OCI-LY7 (cell line): ENCODE data around the gene GJB2. TPM values are rescaled to one million over a fixed set of nuclear protein-coding genes. Genes with fewer than 3 reads are reported as not detected.

ENCODE experiments used
- Bru-seq: library from RNA; stranded (reverse); fragments of 400-500 nt; gene quantifications from one replicate; lab custom pipeline; 2021; lab: Mats Ljungman, UMichigan
- BruChase-seq, 2 experiments: library from RNA; stranded (reverse); fragments of 400-500 nt; gene quantifications; one replicate each; lab custom pipeline; 2021; lab: Mats Ljungman, UMichigan
- BruUV-seq: library from RNA; stranded (reverse); fragments of 400-500 nt; replicated peaks from 2 replicates; lab custom pipeline; 2021; lab: Mats Ljungman, UMichigan
- CTCF ChIA-PET: fragments of 300-600 bp; sonication (Branson Sonifier 250); formaldehyde crosslinking; loops from one replicate; lab custom pipeline; 2022; ENCODE audit warnings: antibody characterized with exemption; ENCODE audit not compliant: unreplicated experiment; lab: Charles Lee
- POLR2A ChIA-PET: fragments of 300-600 bp; sonication (Branson Sonifier 250); formaldehyde crosslinking; loops from one replicate; lab custom pipeline; 2022; ENCODE audit warnings: antibody characterized with exemption; lab: Charles Lee
- DNase-seq: peaks from one replicate; pipeline ENCODE4 v3.0.0-alpha.2; 2015; ENCODE audit warnings: low spot score
- H2AFZ ChIP-seq: fragments of 200-600 bp; sonication (generic), shearing (Covaris generic); 2 replicates; pipeline ENCODE4 v1.6.1; 2014; ENCODE audit warnings: mild to moderate bottlenecking, antibody characterized with exemption, low read length, moderate library complexity
- H3K27ac ChIP-seq: fragments of 200-600 bp; sonication (generic); 2 replicates; pipeline ENCODE4 v1.5.1; 2014; ENCODE audit warnings: mixed run types, low read depth, mild to moderate bottlenecking, moderate library complexity, low read length, inconsistent platforms; ENCODE audit not compliant: poor library complexity, severe bottlenecking
- H3K36me3 ChIP-seq: fragments of 200-600 bp; sonication (generic); 2 replicates; pipeline ENCODE4 v1.6.1; 2014; ENCODE audit warnings: mild to moderate bottlenecking, antibody characterized with exemption, low read length, moderate library complexity, mixed read lengths; ENCODE audit not compliant: insufficient read depth
- H3K4me1 ChIP-seq: fragments of 200-600 bp; sonication (generic); 2 replicates; pipeline ENCODE4 v1.5.1; 2014; ENCODE audit warnings: mild to moderate bottlenecking, low read length; ENCODE audit not compliant: insufficient read depth, poor library complexity, severe bottlenecking
- H3K4me2 ChIP-seq: fragments of 200-600 bp; sonication (generic); 2 replicates; pipeline ENCODE4 v1.6.1; 2014; ENCODE audit warnings: mild to moderate bottlenecking, low read length
- H3K4me3 ChIP-seq: fragments of 200-600 bp; sonication (generic); 2 replicates; pipeline ENCODE4 v1.5.1; 2014; ENCODE audit warnings: mild to moderate bottlenecking, low read depth, low read length; ENCODE audit not compliant: poor library complexity, severe bottlenecking
- H3K79me2 ChIP-seq: fragments of 200-600 bp; sonication (generic); 2 replicates; pipeline ENCODE4 v1.6.1; 2016; ENCODE audit warnings: low read depth, mild to moderate bottlenecking, low read length, moderate library complexity, mixed read lengths; ENCODE audit not compliant: insufficient read depth
- H3K9me2 ChIP-seq: fragments of 200-600 bp; sonication (generic); 2 replicates; pipeline ENCODE4 v1.6.1; 2016; ENCODE audit warnings: mild to moderate bottlenecking, low read length, mixed read lengths; ENCODE audit not compliant: insufficient read depth
- H3K9me3 ChIP-seq: fragments of 200-600 bp; sonication (generic); 2 replicates; pipeline ENCODE4 v1.6.1; 2014; ENCODE audit warnings: mild to moderate bottlenecking, mixed run types, low read length, mixed read lengths
- H4K20me1 ChIP-seq: fragments of 200-600 bp; sonication (generic); 2 replicates; pipeline ENCODE4 v1.6.1; 2014; ENCODE audit warnings: mild to moderate bottlenecking, antibody characterized with exemption, low read length, moderate library complexity, mixed read lengths; ENCODE audit not compliant: insufficient read depth
- EZH2phosphoT487 ChIP-seq: fragments of 200-600 bp; sonication (generic); IDR thresholded peaks from 2 replicates; pipeline ENCODE4 v1.6.1; 2018; ENCODE audit warnings: low read depth, borderline replicate concordance, mild to moderate bottlenecking, mixed run types, antibody characterized with exemption, low read length, moderate library complexity, mixed read lengths
- intact Hi-C: fragments of 100-400 bp; cut with micrococcal nuclease; formaldehyde crosslinking; loops from one replicate; pipeline ENCODE4 v1.10.0; 2022; ENCODE audit not compliant: unreplicated experiment
- long read RNA-seq: library from polyadenylated mRNA; stranded (forward); transcript quantifications from one replicate; pipeline ENCODE4 v2.0.0, GENCODE V29; 2022
- total RNA-seq, 2 experiments: library from RNA; depleted of rRNA in 1 of 2; stranded (reverse); fragments of >200 nt in 1 of 2; shearing (Covaris generic) in 1 of 2; gene quantifications; 2 replicates each; pipeline ENCODE4 v1.2.3, GENCODE V29; 2014 to 2022
- TF ChIP-seq, protein P1 (sequence below): fragments of 200-600 bp; sonication (generic); conservative IDR thresholded peaks from 2 replicates; pipeline ENCODE4 v1.5.1; 2014; ENCODE audit warnings: mild to moderate bottlenecking, antibody characterized with exemption, low read length, moderate library complexity, mixed read lengths

Gene GJB2
- total RNA-seq (2014; rRNA removed; shearing (Covaris generic)) = not detected in 2 replicates
- not detected in 2 replicates for total RNA-seq (2022)
- percentile 12 among the genes with signal in this experiment for Bru-seq, nascent RNA
- BruChase-seq, experiment 1, labeled RNA remaining after a 6-hour chase = not detected
- not detected for BruChase-seq, experiment 2, labeled RNA remaining after a 2-hour chase
- long read RNA-seq = 0 reads

DNA sequence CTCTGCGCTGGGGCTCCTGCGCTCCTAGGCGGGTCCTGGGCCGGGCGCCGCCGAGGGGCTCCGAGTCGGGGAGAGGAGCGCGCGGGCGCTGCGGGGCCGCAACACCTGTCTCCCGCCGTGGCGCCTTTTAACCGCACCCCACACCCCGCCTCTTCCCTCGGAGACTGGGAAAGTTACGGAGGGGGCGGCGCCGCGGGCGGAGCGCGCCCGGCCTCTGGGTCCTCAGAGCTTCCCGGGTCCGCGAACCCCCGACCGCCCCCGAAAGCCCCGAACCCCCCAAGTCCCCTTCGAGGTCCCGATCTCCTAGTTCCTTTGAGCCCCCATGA, at the start of gene GJB2:
GJB2 (minus strand) TSS at position 103 of the 326 bp plus-strand sequence. CDS start 3,357 bp downstream, outside the sequence.
- intact Hi-C loops = loop anchor here (10.0 kb wide), 1 partner anchor 732 kb away; no protein-coding TSS in a partner anchor
- no peaks in the 10 kb centered on the region for H3K36me3 ChIP-seq
- no peaks in the 10 kb centered on the region for H3K79me2 ChIP-seq
- no peak within 1 kb of the TSS for H3K4me3 ChIP-seq
- no peaks in the 10 kb centered on the region for H3K9me3 ChIP-seq
- ChIA-PET CTCF (no interaction called here), POLR2A (no interaction called here)
- no peak for TF ChIP-seq EZH2phosphoT487
- TF ChIP-seq, protein P1, sequence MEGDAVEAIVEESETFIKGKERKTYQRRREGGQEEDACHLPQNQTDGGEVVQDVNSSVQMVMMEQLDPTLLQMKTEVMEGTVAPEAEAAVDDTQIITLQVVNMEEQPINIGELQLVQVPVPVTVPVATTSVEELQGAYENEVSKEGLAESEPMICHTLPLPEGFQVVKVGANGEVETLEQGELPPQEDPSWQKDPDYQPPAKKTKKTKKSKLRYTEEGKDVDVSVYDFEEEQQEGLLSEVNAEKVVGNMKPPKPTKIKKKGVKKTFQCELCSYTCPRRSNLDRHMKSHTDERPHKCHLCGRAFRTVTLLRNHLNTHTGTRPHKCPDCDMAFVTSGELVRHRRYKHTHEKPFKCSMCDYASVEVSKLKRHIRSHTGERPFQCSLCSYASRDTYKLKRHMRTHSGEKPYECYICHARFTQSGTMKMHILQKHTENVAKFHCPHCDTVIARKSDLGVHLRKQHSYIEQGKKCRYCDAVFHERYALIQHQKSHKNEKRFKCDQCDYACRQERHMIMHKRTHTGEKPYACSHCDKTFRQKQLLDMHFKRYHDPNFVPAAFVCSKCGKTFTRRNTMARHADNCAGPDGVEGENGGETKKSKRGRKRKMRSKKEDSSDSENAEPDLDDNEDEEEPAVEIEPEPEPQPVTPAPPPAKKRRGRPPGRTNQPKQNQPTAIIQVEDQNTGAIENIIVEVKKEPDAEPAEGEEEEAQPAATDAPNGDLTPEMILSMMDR = no peak
- H3K4me1 ChIP-seq = no peaks in the 10 kb centered on the region
- no peaks in the 10 kb centered on the region for H3K9me2 ChIP-seq
- H2AFZ ChIP-seq = no peak within 1 kb of the TSS
- no TSS peak for BruUV-seq
- no peak within 1 kb of the TSS for H3K27ac ChIP-seq
- no peak for DNase-seq
- no peak within 1 kb of the TSS for H3K4me2 ChIP-seq
- no peaks in the 10 kb centered on the region for H4K20me1 ChIP-seq

DNA sequence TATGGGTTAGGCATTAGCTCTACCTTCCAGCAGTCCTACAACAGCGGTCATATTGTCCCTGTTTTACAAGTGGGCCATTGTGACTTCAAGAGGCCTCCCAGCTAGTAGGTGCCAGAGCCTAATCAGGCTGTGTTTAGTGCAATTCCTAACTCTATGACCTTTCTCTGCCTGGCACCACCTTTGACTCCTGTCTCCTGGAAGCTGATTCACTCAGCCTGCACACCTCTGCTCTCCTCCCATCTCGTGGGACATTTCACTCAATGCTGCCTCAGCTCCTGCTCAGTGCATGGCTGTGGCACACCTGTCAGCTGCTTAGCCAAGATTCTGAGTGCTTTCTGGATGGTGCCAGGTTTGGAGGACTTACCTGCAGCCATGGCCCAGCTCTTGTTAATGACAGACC, 48.9 kb upstream of the GJB2 start:
- no peak overlapping the region for H3K27ac ChIP-seq
- TF ChIP-seq, protein P1 = no peak
- TF ChIP-seq EZH2phosphoT487 = no peak
- BruUV-seq = no TSS peak
- no peaks in the 10 kb centered on the region for H3K4me1 ChIP-seq
- H3K4me3 ChIP-seq = no peak overlapping the region
- H3K36me3 ChIP-seq = no peaks in the 10 kb centered on the region
- H3K4me2 ChIP-seq = no peak overlapping the region
- no peaks in the 10 kb centered on the region for H4K20me1 ChIP-seq
- intact Hi-C loops = no loop called here
- H3K79me2 ChIP-seq = no peaks in the 10 kb centered on the region
- no peaks in the 10 kb centered on the region for H3K9me3 ChIP-seq
- no peak overlapping the region for H2AFZ ChIP-seq
- CTCF ChIA-PET = no interaction called here
- no peak for DNase-seq
- no peaks in the 10 kb centered on the region for H3K9me2 ChIP-seq
- POLR2A ChIA-PET = no interaction called here

DNA sequence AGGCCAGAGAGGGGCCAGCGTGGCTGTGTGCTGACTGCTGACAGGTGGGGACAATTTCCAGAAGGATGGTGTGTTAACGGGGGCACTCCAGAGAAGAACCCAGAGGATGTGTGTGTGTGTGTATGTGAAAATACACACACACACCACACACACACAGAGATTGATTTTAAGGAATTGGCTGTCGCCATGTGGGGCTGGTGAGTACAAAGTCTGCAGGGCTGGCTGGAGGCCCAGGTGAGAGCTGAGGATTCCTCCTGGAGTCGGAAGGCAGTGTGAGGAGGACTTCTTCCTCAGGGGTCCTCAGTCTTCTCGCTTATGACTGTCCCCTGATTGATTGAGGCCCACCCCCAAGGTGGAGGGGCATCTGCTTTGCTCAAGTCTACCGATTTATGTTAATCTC, 47.0 kb upstream of the GJB2 start:
- Histone ChIP-seq H3K9me2 (no peaks in the 10 kb centered on the region), H3K4me1 (no peaks in the 10 kb centered on the region), H3K4me3 (no peak overlapping the region), H3K36me3 (no peaks in the 10 kb centered on the region), H3K9me3 (no peaks in the 10 kb centered on the region), H2AFZ (no peak overlapping the region), H3K4me2 (no peak overlapping the region), H3K79me2 (no peaks in the 10 kb centered on the region), H4K20me1 (no peaks in the 10 kb centered on the region), H3K27ac (no peak overlapping the region)
- no peak for DNase-seq
- intact Hi-C loops = no loop called here
- ChIA-PET POLR2A (no interaction called here), CTCF (no interaction called here)
- no peak for TF ChIP-seq EZH2phosphoT487
- TF ChIP-seq, protein P1 = no peak
- no TSS peak for BruUV-seq
